Mesenchymal stem cell (in vitro differentiated cells and primary cell): ENCODE measurements around the gene TBC1D30.

ENCODE experiments used
- DNase-seq: peaks from one replicate; pipeline ENCODE4 v3.0.0-alpha.2; 2013
- H2AFZ ChIP-seq: one replicate; pipeline ENCODE4 v1.6.1; 2013; ENCODE audit warnings: low read depth, mild to moderate bottlenecking, control low read depth, inconsistent platforms, low read length, moderate library complexity
- H2AK5ac ChIP-seq: 2 replicates; pipeline ENCODE4 v1.6.1; 2013; ENCODE audit warnings: low read length, moderate library complexity, mild to moderate bottlenecking, inconsistent platforms; ENCODE audit not compliant: severe bottlenecking
- H2BK120ac ChIP-seq: one replicate; pipeline ENCODE4 v1.6.1; 2013; ENCODE audit warnings: low read depth, mild to moderate bottlenecking, inconsistent platforms, low read length, moderate library complexity
- H2BK12ac ChIP-seq, 2 experiments: one replicate each; pipeline ENCODE4 v1.6.1; 2013; ENCODE audit warnings: inconsistent platforms in 2 of 2, low read length in 2 of 2, mild to moderate bottlenecking in 2 of 2, moderate library complexity in 2 of 2, control low read depth in 1 of 2
- H2BK15ac ChIP-seq: one replicate; pipeline ENCODE4 v1.6.1; 2013; ENCODE audit warnings: mild to moderate bottlenecking, low read depth, inconsistent platforms; ENCODE audit not compliant: poor library complexity, severe bottlenecking
- H2BK5ac ChIP-seq: 2 replicates; pipeline ENCODE4 v1.6.1; 2013; ENCODE audit warnings: low read depth, mild to moderate bottlenecking, low read length, control low read depth, inconsistent platforms; ENCODE audit not compliant: poor library complexity, severe bottlenecking
- H3K14ac ChIP-seq, 2 experiments: one replicate each; pipeline ENCODE4 v1.6.1; 2013; ENCODE audit warnings: inconsistent platforms in 2 of 2, low read length in 2 of 2, control low read depth in 1 of 2, mild to moderate bottlenecking in 1 of 2, moderate library complexity in 1 of 2
- H3K18ac ChIP-seq, 2 experiments: one replicate each; pipeline ENCODE4 v1.6.1; 2013; ENCODE audit warnings: inconsistent platforms in 2 of 2, low read length in 2 of 2, control low read depth in 1 of 2, low read depth in 1 of 2, mild to moderate bottlenecking in 1 of 2
- H3K23ac ChIP-seq, 2 experiments: one replicate each; pipeline ENCODE4 v1.6.1; 2013; ENCODE audit warnings: inconsistent platforms in 2 of 2, low read length in 2 of 2, mild to moderate bottlenecking in 2 of 2, moderate library complexity in 2 of 2, control low read depth in 1 of 2
- H3K27ac ChIP-seq: 2 replicates; pipeline ENCODE4 v1.5.1; 2013; ENCODE audit warnings: mild to moderate bottlenecking, moderate library complexity, low read length, control low read depth, inconsistent platforms; ENCODE audit not compliant: poor library complexity, severe bottlenecking
- H3K27me3 ChIP-seq, 2 experiments: 2 replicates each; pipeline versions ENCODE4 v1.6.1 to v1.7.0; 2013; ENCODE audit warnings: low read length in 2 of 2, mild to moderate bottlenecking in 2 of 2, moderate library complexity in 2 of 2, control low read depth in 1 of 2, inconsistent platforms in 1 of 2; ENCODE audit not compliant: control insufficient read depth in 1 of 2, insufficient read depth in 1 of 2
- H3K36me3 ChIP-seq, 2 experiments: 2 replicates each; pipeline versions ENCODE4 v1.6.1 to v1.7.0; 2013; ENCODE audit warnings: low read length in 2 of 2, control low read depth in 1 of 2, inconsistent platforms in 1 of 2, low read depth in 1 of 2, mild to moderate bottlenecking in 1 of 2; ENCODE audit not compliant: insufficient read depth in 2 of 2, control insufficient read depth in 1 of 2
- H3K4ac ChIP-seq, 2 experiments: one replicate each; pipeline ENCODE4 v1.6.1; 2013; ENCODE audit warnings: inconsistent platforms in 2 of 2, low read length in 2 of 2, mild to moderate bottlenecking in 2 of 2, moderate library complexity in 2 of 2, control low read depth in 1 of 2, low read depth in 1 of 2
- H3K4me1 ChIP-seq: 2 replicates; pipeline ENCODE4 v1.6.1; 2013; ENCODE audit warnings: low read depth, low read length, control low read depth; ENCODE audit not compliant: control insufficient read depth, insufficient read depth
- H3K4me2 ChIP-seq: 2 replicates; pipeline ENCODE4 v1.6.1; 2013; ENCODE audit warnings: low read length, mild to moderate bottlenecking, inconsistent platforms; ENCODE audit not compliant: poor library complexity, severe bottlenecking
- H3K4me3 ChIP-seq, 2 experiments: 2 replicates each; pipeline versions ENCODE4 v1.5.1 to v1.7.0; 2013; ENCODE audit warnings: low read length in 2 of 2, mild to moderate bottlenecking in 2 of 2, control low read depth in 1 of 2, low read depth in 1 of 2; ENCODE audit not compliant: insufficient read depth in 1 of 2
- H3K79me1 ChIP-seq: replicated peaks from 2 replicates; pipeline ENCODE4 v1.6.1; 2013; ENCODE audit warnings: mild to moderate bottlenecking, control low read depth, low read length, inconsistent platforms; ENCODE audit not compliant: poor library complexity, severe bottlenecking
- H3K9ac ChIP-seq: 2 replicates; pipeline ENCODE4 v1.7.0; 2013; ENCODE audit warnings: mild to moderate bottlenecking, low read length, moderate library complexity
- H3K9me3 ChIP-seq: 2 replicates; pipeline ENCODE4 v1.7.0; 2013; ENCODE audit warnings: mild to moderate bottlenecking, low read length; ENCODE audit not compliant: control insufficient read depth
- H4K8ac ChIP-seq: one replicate; pipeline ENCODE4 v1.6.1; 2013; ENCODE audit warnings: inconsistent platforms, mild to moderate bottlenecking, low read length, moderate library complexity
- H4K91ac ChIP-seq: one replicate; pipeline ENCODE4 v1.6.1; 2013; ENCODE audit warnings: mild to moderate bottlenecking, low read length, inconsistent platforms
- WGBS: methylation state at CpG from one replicate; pipeline ENCODE4 v1.1.7; 2013; ENCODE audit warnings: mixed read lengths; 5-methylcytosine and 5-hydroxymethylcytosine counted together

TBC1D30 gene

GRCh38 chr12:64915242-64915641 lies 90.8 kb downstream of the TBC1D30 start:
- no peak overlapping the region for H3K27ac ChIP-seq
- H2AFZ ChIP-seq, result no peak overlapping the region
- WGBS, result 65% methylated on average over 3 of the region's 3 CpGs
- H2BK120ac ChIP-seq, result no peak overlapping the region
- H2BK15ac ChIP-seq, result no peak overlapping the region
- no peak overlapping the region for H3K23ac ChIP-seq
- no peak overlapping the region for H3K14ac ChIP-seq
- no peaks in the 10 kb centered on the region for H3K36me3 ChIP-seq
- no peaks in the 10 kb centered on the region for H3K4me1 ChIP-seq
- H3K27me3 ChIP-seq, result peaks cover 21 to 35% of the 10 kb centered on the region in 2 experiments
- H3K4me2 ChIP-seq, result no peak overlapping the region
- H2AK5ac ChIP-seq, result no peak overlapping the region
- H3K4me3 ChIP-seq, result no peak overlapping the region
- H3K9me3 ChIP-seq, result no peaks in the 10 kb centered on the region
- no peak overlapping the region for H4K91ac ChIP-seq
- no peak overlapping the region for H2BK5ac ChIP-seq
- H4K8ac ChIP-seq, result no peak overlapping the region
- H3K18ac ChIP-seq, result no peak overlapping the region
- H3K4ac ChIP-seq, result no peak overlapping the region
- no peaks in the 10 kb centered on the region for H3K79me1 ChIP-seq
- H2BK12ac ChIP-seq, result no peak overlapping the region
- DNase-seq, result no peak
- H3K9ac ChIP-seq, result no peak overlapping the region

DNA sequence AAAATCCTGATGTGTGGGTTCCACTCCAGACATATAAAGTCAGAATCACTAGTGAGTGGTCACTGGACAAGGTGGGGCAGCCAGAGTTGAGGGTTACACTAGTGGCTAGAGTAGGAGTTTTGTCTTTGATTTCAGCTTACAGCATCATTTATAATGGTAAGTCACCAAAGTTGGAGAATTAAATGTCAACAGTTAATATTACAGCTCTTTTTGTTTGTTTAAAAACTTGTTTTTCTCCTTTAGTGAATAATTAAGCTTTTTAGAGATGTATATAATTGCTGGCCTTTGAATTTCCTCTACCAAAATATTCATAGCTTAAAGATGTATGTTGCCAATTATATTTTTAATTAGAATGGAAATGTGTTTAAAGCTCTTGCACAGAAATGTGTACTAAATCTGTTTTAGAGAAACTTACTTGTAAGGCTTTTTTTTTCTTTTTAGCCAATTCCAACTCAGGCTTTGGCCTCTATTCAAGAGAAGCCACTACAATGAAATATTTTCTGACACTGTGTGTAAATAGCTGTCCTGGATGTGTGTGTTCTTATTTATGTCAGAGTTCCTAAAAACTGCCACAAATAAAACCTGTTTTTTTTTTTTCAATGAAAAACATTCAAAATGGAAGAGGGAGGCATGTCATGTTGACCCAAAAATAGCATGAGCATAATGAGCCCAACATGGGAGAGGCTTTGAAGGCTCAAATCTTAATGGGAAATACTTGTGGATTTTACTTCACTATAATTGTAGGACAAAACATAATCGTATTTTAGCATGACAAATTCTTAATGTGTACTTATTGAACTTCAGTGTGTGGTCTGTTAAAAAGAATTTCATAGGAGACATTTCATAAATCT lies 92.2 kb downstream of the TBC1D30 start:
- Histone ChIP-seq H2AFZ (no peak overlapping the region), H3K27ac (no peak overlapping the region), H3K4me3 (no peak overlapping the region), H2BK5ac (no peak overlapping the region), H4K8ac (no peak overlapping the region), H3K4ac (no peak overlapping the region), H3K36me3 (no peaks in the 10 kb centered on the region), H3K23ac (no peak overlapping the region), H4K91ac (no peak overlapping the region), H3K9me3 (no peaks in the 10 kb centered on the region), H3K4me2 (no peak overlapping the region), H2BK120ac (no peak overlapping the region), H2AK5ac (no peak overlapping the region), H3K27me3 (peaks cover 21 to 35% of the 10 kb centered on the region in 2 experiments), H3K4me1 (no peaks in the 10 kb centered on the region), H3K9ac (no peak overlapping the region), H2BK15ac (no peak overlapping the region), H3K14ac (no peak overlapping the region), H3K18ac (no peak overlapping the region), H2BK12ac (no peak overlapping the region), H3K79me1 (no peaks in the 10 kb centered on the region)
- no CpG with 5 or more reads among the region's 1 CpG for WGBS
- DNase-seq, result no peak

GRCh38 chr12:64918344-64918743 lies 93.9 kb downstream of the TBC1D30 start:
- Histone ChIP-seq H2AFZ (no peak overlapping the region), H3K79me1 (no peaks in the 10 kb centered on the region), H3K4me3 (no peak overlapping the region), H3K14ac (no peak overlapping the region), H3K36me3 (no peaks in the 10 kb centered on the region), H4K91ac (no peak overlapping the region), H2BK5ac (no peak overlapping the region), H3K9me3 (no peaks in the 10 kb centered on the region), H2BK15ac (no peak overlapping the region), H4K8ac (no peak overlapping the region), H3K4ac (no peak overlapping the region), H2AK5ac (no peak overlapping the region), H3K18ac (no peak overlapping the region), H3K27ac (no peak overlapping the region), H3K9ac (no peak overlapping the region), H3K27me3 (peaks cover 21 to 31% of the 10 kb centered on the region in 2 experiments), H3K23ac (no peak overlapping the region), H3K4me2 (no peak overlapping the region), H2BK12ac (no peak overlapping the region), H2BK120ac (no peak overlapping the region), H3K4me1 (no peaks in the 10 kb centered on the region)
- 88% methylated on average over 1 of the region's 2 CpGs for WGBS
- no peak for DNase-seq

- Histone ChIP-seq H3K18ac (no peak overlapping the region), H3K79me1 (no peaks in the 10 kb centered on the region), H4K8ac (no peak overlapping the region), H4K91ac (no peak overlapping the region), H3K9me3 (no peaks in the 10 kb centered on the region), H2BK5ac (no peak overlapping the region), H3K4ac (no peak overlapping the region), H3K4me2 (no peak overlapping the region), H2AK5ac (no peak overlapping the region), H3K4me3 (no peak overlapping the region), H3K27me3 (peaks cover 21 to 27% of the 10 kb centered on the region in 2 experiments), H3K9ac (no peak overlapping the region), H3K36me3 (no peaks in the 10 kb centered on the region), H2BK15ac (no peak overlapping the region), H3K4me1 (no peaks in the 10 kb centered on the region), H2BK120ac (no peak overlapping the region), H2BK12ac (no peak overlapping the region), H3K14ac (no peak overlapping the region), H2AFZ (no peak overlapping the region), H3K27ac (no peak overlapping the region), H3K23ac (no peak overlapping the region)
- no peak for DNase-seq
- WGBS, result 80% methylated on average over 2 of the region's 2 CpGs
Measured at GRCh38 chr12:64918801-64919200, 94.4 kb downstream of the TBC1D30 start.
